T-helper 1 cell treated with Interleukin-12 subunit alpha and Interleukin-12 subunit beta and Interleukin-4 antibody, amounts not matched to agents 30 ng/mL and 1 ng/mL, for 36 hours (primary cell): Measurements from ENCODE around the gene KHNYN. TPM values are rescaled to one million over a fixed set of nuclear protein-coding genes. Genes with fewer than 3 reads are reported as not detected.

Experiments
- intact Hi-C: fragments of 100-400 bp; cut with micrococcal nuclease; formaldehyde crosslinking; loops from one replicate; pipeline ENCODE4 v1.15.1; 2024
- total RNA-seq: library from RNA; stranded (reverse); gene quantifications from 2 replicates; pipeline ENCODE4 v1.2.3, GENCODE V29; 2022

The KHNYN gene
- total RNA-seq, 1 donor from 2014 or later: 101 TPM

DNA sequence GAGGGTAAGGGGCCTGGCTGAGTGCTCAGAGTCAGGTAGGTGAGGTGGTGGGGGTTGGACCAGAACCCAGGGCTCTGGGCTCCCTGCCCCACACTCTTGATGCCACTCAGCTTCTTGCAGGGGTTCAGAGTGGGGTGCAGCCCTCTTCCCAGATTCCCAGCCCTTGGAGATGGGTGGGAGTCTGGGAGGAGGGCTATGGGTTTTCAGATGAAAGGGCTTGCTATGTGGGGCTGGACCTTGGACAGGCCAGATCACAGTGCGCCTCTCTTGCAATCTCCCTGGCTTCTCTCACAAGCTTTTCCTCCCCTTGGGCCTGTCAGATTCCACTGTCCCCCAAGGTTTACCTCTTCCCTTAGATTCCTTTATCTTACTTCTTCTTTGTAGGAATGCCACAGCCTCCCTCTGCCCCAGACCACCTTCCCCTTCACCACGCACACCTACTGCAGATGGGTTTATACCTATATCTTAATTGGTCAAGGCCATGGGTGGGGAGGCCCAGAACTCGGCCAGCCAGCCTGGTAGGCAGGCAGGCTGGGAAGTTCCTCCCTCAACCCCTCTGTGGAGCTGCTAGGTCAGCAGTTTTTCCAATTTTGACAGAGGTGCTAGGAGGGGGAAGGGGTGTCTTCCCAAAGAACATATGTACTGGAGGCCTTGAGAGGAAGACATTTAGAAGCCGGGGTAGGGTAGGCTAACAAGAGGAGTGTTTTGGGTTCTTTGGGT is 29.6 kb upstream of the KHNYN start:
- intact Hi-C loops: loop anchor here (5.0 kb wide), 1 partner anchor 48 kb away; no protein-coding TSS in a partner anchor

DNA sequence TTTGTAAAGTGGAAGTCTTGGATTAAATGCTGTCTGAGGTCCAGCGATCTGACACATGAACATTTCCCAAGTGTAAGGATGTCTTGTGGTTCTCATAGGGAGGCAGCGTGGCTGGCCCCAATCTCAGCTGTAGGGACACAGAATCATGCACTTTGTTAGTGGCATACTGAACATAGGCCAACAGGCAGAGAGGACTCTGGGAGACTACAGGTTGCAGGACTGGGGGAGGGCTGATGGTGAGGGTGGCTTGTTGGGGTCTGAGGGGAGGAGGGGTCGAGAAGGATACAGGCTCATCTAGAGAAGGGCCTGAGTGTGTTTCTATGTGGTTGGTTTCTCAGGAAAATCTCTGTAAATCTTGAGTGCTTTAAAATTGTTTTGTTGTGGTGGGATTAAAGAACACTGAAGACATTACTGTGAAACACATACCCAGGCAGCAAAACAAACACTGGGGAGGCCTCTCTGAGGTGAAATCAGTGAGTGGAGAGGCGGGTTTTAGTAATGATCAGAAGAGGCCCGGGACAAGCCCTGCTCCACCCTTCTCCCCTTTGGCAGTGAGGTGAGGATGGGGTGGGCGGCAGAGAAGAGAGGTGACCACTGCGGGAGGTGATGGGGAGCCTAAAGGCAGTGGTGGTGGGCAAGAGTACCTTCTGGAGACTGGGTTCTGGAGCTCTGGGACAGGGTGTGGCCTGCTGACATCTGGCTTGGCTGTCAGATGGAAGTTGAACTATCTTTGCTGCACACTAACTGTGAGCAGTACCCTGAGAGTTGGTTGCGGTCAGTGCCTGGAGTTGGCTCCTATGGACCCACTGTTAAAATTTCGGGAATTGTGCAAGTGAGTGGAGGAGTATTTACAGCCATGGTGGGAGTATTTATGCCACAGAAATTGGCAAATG is 27.7 kb upstream of the KHNYN start:
- intact Hi-C loops: no loop called here

DNA sequence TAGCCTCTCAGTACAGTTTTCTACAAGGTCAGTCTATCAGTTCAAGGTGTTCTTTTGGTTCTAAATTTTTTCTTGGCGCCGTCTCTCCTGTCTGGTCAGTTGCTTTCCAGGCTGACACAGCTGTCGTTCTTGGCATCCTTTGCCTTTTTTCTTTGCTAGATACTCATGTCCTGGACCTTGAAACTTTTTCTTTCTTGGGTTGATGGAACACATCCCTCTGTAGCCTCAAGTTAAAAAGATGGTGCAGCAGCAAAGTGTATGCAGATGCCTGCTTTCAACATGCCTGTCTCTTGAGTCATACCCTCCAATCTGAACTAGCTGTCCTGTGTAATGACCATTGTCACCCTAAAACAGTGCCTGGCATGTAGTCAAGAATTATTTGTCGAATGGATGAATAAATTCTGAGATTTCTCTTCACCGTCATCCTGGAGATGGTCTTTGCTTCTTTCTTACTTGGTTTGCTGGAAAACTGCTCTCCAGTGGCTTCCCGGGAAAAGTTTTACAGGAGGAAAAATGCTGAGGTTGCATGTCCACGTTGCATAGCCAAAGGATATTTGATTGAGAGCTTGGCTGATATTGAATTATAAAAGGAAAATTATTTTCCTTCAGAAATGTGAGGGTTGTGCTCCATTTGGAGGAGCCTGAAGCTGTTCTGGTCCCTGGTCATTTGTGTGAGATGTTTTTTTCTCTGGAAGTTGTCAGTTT is 26.3 kb upstream of the KHNYN start:
- intact Hi-C loops: no loop called here

DNA sequence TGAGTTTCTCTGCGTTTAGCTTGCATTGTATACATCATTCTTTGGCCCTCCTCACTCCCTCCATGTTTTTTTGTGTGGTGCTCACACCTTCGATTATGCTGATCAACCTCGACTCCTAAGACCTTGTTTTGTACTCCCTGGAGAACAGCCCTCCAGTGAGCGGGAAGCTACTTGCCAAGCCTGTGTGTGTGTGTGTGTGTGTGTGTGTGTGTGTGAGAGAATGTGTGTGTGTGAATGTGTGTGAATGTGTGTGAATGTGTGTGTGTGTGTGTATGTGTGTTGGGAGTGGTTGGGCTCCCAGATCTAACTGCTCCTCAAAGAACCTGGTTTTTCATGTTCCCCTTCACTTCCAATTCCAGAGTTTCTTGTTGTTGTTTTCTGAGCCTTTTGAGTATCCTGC is 24.9 kb upstream of the KHNYN start:
- intact Hi-C loops: no loop called here

DNA sequence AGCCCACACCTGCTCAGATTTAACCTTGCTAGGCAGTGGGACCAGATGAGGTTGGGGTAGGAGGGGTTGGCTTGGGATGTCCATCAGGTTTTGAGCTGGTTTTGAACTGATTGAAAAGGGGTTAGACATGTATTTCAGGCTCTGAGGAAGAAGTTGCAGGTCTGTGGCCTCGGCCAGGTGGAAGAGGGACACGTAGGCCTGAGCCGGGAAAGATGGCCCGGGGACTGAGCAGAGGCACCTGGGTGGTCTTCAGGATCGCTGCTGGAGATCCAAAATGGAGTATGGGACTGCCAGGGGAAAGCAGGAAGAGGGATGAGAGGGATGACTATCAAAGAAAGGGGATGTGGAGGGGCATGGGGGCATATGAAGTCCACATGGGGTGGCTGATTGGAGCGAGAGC is 23.3 kb upstream of the KHNYN start:
- intact Hi-C loops: no loop called here

DNA sequence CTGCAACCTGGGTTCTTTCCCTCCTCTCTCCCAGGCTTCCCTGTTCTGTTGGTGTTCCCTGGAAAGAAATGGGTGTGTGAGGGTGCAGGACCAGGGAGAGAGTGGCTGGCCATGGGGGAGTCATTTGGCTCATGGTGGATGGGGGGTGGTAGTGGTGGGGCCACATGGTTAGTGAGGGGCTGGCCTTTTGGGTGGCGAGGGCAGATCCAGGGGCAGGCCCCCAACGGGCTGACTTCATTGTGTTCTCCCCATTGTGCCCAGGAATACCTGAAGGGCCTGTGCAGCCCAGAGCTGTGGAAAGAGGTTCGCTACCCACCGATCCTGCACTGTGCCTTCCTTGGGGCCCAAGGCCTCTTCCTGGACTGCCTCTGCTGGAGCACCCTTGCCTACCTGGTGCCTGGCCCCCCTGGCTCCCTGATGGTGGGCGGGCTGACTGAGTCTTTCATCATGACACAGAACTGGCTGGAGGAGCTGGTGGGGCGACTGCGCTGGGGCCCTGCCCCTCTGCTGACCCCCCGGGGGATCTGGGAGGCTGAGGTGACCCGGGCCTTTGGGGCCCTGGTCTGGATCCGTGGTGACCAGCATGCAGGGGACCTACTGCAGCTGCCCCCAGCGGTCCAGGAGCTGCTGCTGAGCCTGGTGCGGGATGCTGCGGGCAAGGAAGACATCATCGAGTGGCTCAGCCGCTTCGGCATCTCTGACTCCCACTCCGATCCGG is 22.0 kb upstream of the KHNYN start:
- intact Hi-C loops: no loop called here

DNA sequence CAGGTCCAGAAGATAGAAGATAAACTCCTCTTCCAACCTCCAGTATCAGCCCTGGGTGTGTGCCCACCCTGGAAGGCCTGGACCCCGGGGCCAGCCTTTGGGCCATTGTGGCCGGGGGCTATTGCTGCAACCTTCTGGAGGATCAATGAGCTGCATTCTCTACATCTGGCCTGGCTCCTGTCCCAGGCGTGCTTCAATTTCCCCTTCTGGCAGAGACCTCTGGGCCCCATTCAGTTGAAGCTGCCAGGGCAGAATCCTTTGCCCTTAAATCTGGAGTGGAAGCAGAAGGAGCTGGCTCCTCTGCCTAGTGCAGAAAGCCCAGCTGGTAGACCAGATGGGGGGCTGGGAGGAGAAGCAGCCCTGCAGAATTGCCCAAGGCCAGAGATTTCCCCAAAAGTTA is 21.0 kb upstream of the KHNYN start:
- intact Hi-C loops: no loop called here

DNA sequence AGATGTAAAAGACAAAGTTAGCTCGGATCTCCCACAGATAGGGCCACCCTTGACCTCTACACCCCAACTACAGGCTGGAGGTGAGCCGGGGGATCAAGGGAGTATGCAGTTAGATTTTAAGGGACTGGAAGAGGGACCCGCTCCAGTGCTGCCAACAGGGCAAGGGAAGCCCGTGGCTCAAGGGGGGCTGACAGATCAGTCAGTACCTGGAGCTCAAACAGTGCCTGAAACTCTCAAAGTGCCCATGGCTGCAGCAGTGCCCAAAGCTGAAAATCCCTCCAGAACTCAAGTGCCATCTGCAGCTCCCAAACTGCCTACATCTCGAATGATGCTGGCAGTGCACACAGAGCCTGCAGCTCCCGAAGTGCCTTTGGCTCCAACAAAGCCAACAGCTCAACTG is 20.6 kb upstream of the KHNYN start:
- intact Hi-C loops: no loop called here

DNA sequence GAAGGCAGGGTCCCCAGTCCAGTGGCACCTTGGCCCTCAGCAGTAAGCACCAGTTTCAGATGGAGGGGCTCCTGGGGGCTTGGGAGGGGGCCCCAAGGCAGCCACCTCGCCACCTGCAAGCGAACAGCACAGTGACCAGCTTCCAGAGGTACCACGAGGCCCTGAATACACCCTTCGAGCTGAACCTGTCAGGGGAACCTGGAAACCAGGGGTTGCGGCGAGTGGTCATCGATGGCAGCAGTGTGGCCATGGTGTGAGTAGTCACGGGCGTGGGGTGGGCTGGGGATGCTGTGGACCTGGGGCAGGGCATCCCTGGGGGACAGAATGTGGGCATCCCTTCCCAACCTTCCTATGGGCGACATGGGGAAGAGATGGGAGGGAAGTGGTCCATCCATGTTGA is 19.8 kb upstream of the KHNYN start:
- intact Hi-C loops: loop anchor here (5.0 kb wide), 1 partner anchor 43 kb away; the partner anchor contains the start of gene NFATC4

DNA sequence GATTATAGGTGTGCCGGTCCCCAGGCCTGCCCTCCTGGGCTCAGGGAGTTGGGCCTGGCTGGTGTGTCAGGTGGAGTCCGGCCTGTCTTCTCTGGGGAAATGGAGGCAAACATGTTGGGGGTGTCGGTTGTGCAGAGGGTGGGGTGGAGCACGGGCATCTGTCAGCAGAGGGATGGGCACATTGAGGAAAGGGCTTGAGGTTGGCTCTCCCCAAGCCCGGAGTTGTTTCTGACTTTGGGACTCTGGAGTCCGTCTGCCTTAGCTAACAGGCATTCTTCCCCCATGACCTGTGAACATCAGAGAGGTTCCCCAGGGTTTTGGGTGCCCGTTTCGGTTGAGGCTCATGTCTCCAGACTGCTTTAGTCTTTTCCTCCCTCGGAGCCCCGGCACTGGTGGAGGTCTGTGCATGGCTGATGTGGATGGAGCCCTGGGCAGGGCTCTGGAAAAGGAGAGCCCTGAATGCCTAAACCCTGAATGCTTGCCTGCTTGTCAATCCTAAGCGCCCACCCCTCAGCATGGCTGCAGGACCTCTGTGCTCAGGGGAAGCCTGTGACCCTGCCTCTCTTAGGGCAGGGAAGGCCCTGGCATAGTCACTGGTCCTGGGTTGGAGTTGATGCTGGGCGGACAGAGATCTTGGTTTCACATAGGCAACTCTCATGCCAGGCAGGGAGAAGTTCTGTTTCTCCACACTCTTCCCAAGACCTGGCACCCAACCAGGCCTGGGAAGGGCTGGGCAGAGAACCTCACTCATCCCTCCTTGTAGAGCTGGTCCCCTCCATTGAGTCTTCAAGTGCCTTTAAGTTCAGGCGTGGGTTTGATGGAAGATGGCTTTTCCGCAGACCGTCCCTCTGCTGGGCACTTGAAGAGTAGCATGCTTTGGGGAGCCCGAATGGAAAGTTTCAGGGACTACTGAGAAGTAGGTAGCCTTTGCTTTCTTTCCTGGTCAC is 18.0 kb upstream of the KHNYN start:
- intact Hi-C loops: loop anchor here (1.0 to 5.0 kb wide), 2 partner anchors 20 to 44 kb away; partner anchors contain the start of gene NFATC4

DNA sequence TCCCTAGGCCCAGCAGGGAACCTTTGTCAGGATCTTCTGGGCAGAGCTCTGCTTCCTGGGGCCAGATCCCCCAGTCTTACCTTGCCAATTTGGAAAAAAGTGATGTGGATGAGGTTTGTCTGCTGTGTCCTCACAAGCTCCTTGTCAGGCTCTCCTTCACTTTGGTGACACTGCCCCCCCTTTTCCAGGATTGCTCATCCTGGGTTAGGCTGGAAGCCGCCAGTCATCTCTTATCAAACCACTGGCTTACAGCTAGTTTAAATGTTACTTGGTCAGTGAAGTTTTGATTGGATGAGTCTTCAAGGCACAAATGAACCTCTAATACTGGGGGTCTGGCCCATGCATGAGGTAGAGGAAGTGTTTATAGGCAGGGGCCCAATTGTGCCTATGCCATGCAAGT is 15.7 kb upstream of the KHNYN start:
- intact Hi-C loops: loop anchor here (5.0 kb wide), 1 partner anchor 47 kb away; the partner anchor contains the start of gene NFATC4

DNA sequence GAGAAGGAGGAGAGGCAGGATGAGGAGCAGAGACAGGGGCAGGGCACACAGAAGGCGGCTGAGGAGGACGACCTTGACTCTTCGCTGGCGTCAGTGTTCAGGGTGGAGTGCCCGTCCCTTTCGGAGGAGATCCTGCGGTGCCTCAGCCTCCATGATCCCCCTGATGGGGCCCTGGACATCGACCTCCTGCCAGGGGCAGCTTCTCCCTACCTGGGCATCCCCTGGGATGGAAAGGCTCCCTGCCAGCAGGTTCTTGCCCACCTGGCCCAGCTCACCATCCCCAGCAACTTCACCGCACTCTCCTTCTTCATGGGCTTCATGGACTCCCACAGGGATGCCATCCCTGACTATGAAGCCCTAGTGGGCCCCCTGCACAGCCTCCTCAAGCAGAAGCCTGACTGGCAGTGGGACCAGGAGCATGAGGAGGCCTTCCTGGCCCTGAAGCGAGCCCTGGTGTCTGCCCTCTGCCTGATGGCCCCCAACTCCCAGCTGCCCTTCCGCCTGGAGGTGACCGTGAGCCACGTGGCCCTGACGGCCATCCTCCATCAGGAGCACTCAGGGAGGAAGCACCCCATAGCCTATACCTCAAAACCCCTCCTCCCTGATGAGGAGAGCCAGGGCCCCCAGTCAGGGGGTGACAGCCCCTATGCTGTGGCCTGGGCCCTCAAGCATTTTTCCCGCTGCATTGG is 14.9 kb upstream of the KHNYN start:
- intact Hi-C loops: loop anchor here (5.0 kb wide), 1 partner anchor 48 kb away; the partner anchor contains the start of gene NFATC4

DNA sequence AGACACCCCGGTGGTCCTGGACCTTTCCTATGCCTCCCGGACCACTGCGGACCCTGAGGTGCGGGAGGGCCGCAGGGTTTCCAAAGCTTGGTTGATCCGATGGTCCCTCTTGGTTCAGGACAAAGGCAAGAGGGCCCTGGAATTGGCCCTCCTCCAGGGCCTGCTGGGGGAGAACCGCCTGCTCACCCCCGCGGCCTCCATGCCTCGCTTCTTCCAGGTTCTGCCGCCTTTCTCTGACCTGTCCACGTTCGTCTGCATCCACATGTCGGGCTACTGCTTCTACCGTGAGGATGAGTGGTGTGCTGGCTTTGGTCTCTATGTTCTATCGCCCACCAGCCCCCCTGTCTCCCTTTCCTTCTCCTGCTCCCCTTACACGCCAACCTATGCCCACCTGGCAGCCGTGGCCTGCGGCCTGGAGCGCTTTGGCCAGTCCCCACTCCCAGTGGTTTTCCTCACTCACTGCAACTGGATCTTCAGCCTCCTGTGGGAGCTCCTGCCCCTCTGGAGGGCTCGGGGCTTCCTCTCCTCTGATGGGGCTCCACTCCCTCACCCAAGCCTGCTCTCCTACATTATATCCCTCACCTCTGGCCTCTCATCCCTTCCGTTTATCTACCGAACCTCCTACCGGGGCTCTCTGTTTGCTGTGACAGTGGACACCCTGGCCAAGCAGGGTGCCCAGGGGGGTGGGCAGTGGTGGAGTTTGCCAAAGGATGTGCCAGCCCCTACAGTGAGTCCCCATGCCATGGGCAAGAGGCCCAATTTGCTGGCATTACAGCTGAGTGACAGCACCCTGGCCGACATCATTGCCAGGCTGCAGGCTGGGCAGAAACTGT is 14.1 kb upstream of the KHNYN start:
- intact Hi-C loops: no loop called here

DNA sequence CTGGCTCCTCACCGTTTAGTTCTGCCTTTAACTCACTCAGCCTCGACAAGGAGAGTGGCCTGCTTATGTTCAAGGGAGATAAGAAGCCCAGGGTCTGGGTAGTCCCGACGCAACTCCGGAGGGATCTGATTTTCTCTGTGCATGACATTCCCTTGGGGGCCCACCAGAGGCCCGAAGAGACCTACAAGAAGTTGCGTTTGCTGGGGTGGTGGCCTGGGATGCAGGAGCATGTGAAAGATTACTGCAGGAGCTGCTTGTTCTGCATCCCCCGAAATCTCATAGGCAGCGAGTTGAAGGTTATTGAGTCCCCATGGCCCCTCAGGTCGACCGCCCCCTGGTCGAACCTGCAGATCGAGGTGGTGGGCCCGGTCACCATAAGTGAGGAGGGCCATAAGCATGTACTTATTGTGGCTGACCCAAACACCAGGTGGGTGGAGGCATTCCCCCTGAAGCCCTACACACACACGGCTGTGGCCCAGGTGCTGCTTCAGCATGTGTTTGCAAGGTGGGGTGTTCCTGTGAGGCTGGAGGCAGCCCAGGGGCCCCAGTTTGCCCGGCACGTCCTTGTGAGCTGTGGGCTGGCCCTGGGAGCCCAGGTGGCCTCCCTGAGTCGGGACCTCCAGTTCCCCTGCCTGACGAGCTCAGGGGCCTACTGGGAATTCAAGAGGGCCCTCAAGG is 13.4 kb upstream of the KHNYN start:
- intact Hi-C loops: no loop called here

DNA sequence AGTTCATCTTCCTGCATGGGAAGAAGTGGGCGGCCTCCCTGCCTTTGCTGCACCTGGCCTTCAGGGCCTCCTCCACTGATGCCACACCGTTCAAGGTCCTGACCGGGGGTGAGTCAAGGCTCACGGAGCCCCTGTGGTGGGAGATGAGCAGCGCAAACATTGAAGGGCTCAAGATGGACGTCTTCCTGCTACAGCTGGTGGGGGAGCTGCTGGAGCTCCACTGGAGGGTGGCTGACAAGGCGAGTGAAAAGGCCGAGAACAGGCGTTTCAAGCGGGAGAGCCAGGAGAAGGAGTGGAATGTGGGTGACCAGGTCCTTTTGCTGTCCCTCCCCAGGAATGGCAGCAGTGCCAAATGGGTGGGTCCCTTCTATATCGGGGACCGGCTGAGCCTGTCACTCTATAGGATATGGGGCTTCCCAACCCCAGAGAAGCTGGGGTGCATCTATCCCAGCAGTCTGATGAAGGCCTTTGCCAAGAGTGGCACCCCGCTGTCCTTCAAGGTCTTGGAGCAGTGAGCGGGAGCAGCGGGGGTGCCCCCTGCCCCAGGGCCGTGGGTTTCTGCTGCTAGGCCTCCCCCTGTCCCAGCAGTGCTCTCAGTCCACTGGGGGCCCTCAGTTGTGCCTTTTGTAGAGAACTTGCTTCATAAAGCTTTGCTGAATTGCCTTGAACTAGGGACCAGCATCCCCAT is 12.7 kb upstream of the KHNYN start:
- intact Hi-C loops: no loop called here

DNA sequence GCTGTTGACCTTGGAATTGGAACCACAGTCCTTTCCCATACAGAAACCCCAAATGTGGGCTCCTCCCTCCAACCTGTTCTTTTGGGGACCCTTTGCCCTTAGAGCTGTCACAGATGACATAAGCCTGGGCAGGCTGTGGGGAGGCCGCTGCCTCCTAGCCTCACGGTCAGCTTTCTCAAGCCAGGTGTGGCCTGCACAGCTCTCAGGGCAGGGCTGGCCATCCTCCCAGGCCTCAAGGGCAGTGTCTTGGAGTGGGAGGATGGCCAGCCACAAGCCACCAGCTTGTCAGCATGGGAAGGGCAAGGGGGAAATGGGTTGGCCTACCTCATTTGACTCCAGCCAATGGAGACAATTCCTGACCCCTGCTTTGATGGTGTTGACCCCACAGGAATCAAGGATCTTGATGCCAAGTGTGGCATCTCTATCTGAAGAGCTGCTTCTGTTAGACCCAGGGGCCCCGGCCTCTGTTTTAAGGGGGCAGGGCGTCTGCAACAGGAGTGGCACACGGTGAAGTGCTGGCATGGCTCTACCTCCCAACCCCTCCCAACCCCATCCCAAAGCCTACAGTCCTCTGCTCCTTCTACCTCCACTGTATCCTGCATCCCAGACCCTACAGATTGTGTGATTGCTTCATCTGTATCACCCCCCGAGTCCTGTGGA is 11.8 kb upstream of the KHNYN start:
- intact Hi-C loops: no loop called here

DNA sequence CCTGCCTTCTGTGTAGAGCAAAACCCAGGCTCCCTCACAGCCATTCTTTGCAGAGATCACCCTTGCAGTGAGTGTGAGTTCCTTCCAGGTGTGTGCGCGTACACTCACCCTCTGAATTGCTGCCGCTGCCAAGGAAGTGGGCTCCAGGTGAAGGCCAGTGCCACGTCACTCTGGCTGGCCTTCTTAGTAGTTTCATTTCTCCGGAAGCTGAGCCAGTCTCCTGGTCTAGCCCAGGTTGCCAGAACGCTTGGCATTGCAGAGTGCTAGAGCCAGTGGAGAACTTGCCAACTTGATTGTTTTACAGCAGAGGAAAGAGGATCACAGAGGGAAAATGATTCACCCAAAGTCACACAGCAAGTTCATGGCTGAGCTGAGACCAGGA is 11.3 kb upstream of the KHNYN start:
- intact Hi-C loops: no loop called here
